Measurements from ENCODE around the gene CACNA1H. TPM values are rescaled to one million over a fixed set of nuclear protein-coding genes. Genes with fewer than 3 reads are reported as not detected.

CACNA1H gene
- total and polyA plus RNA-seq, 2 of the 8 experiments (the other 6 are each of a cell fraction or from before 2014, with no cell fraction given): 14.0 to 28.7 TPM

DNA sequence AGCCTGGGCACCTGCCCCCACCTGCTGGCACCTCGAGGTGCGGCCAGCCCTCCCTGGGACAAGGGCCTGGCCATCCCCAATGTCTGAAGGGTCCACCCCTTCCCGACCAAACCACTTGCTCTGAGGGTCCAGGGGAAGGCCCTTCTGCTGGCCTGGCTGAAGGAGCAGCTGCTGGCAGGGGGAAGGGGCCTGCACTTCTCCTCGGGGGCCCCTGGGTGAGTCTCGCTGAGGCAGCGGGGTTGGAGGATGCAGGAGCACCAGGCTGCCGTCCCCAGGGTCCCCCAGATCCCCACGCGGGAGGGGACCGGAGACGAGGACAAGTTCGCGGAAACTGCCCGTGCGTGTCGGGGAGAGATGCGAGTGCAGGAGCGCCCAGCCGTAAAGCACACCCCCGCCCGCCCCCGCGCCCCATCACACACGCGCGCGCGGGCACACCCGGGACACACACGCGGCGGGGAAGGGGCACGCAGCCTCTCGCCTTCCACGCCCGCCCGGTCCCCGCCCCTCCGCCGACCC lies 725 bp upstream of the CACNA1H start:
- Histone ChIP-seq H4K8ac (ENCODE audit: extremely low read depth, insufficient read depth, low read length) (peak overlapping the region; percentile 89), H2BK120ac (replicated peaks; ENCODE audit: low read depth, low read length) (no peak overlapping the region), H2BK20ac (ENCODE audit: low read length) (no peak overlapping the region), H4K5ac (ENCODE audit: insufficient read length, low read depth, low read length) (peak overlapping the region; percentile 33), H3K4me2 (ENCODE audit: insufficient read depth in 1 of 2, low read depth in 2 of 2, low read length in 2 of 2) (peak overlapping the region; percentile 43 to 71), H3K27me3 (replicated peaks in 1 of 4; ENCODE audit: control insufficient read depth in 3 of 4, extremely low read depth in 1 of 4, insufficient read depth in 3 of 4, low read length in 3 of 4) (peaks cover 0 to 4% (median 0%) of the 10 kb centered on the region in 4 experiments; a peak in 2 of 7 replicates), H3K4me1 (replicated peaks in 1 of 4; ENCODE audit: control insufficient read depth in 3 of 4, insufficient read depth in 4 of 4, low read length in 3 of 4) (peaks cover 0 to 14% (median 9%) of the 10 kb centered on the region in 4 experiments; a peak in 5 of 7 replicates), H3K9ac (replicated peaks in 1 of 4; ENCODE audit: extremely low read depth in 1 of 4, low read depth in 3 of 4, low read length in 3 of 4) (no peak overlapping the region), H2BK5ac (ENCODE audit: low read depth, low read length) (peak overlapping the region; percentile 60; the same call in 1 of the 2 replicates), H4K20me1 (replicated peaks in 1 of 2; ENCODE audit: control insufficient read depth in 1 of 2, insufficient read depth in 2 of 2, low read length in 2 of 2) (peaks cover 0 to 16% of the 10 kb centered on the region in 2 experiments), H3K14ac (ENCODE audit: insufficient read length) (no peak overlapping the region), H3K9me3 (ENCODE audit: insufficient read depth in 2 of 2, low read depth in 1 of 2, low read length in 1 of 2) (no peaks in the 10 kb centered on the region), H2BK15ac (ENCODE audit: low read length) (0 out of 2 replicates have a peak overlapping the region, but pooled peaks have one; percentile 81), H2AK5ac (ENCODE audit: low read depth, low read length) (no peak overlapping the region), H2BK12ac (ENCODE audit: low read depth, low read length) (peak overlapping the region; percentile 60; the same call in 1 of the 2 replicates), H2AFZ (ENCODE audit: low read length) (no peak overlapping the region), H3K56ac (replicated peaks; ENCODE audit: insufficient read length, low read depth, low read length) (no peak overlapping the region), H3K36me3 (ENCODE audit: control insufficient read depth in 2 of 4, insufficient read depth in 4 of 4, low read length in 3 of 4) (no peaks in the 10 kb centered on the region), H3K23me2 (ENCODE audit: low read depth, low read length) (peaks cover 3% of the 10 kb centered on the region; the same call in 1 of the 2 replicates), H3K79me1 (ENCODE audit: low read depth, low read length) (peaks cover 5% of the 10 kb centered on the region), H3K4me3 (ENCODE audit: extremely low read depth in 1 of 4, insufficient read depth in 2 of 4, low read depth in 3 of 4, low read length in 4 of 4) (peak overlapping the region; percentile 40 to 69 (median 44)), H3K79me2 (ENCODE audit: control insufficient read depth in 1 of 2, insufficient read depth in 2 of 2, low read length in 2 of 2) (peaks cover 0 to 23% of the 10 kb centered on the region in 2 experiments; a peak in 1 of 4 replicates), H3K18ac (ENCODE audit: extremely low read depth, low read length) (peak overlapping the region; percentile 71), H3K27ac (ENCODE audit: low read depth, low read length) (no peak overlapping the region), H4K91ac (replicated peaks; ENCODE audit: insufficient read length, low read length) (peak overlapping the region; percentile 96), H3K4ac (replicated peaks; ENCODE audit: insufficient read length, low read depth, low read length) (no peak overlapping the region), H3K23ac (ENCODE audit: insufficient read length) (no peak overlapping the region)
- WGBS, 2 experiments (ENCODE audit: extremely low coverage in 1 of 2, insufficient coverage in 1 of 2, insufficient read length in 1 of 2, insufficient replicate concordance in 2 of 2, low coverage in 1 of 2, low lambda C conversion rate in 2 of 2, missing lambda C conversion rate in 1 of 2): 12% methylated on average over 21 of the region's 40 CpGs; no CpG with 5 or more reads in 1 of the 2 experiments
- DNase-seq (ENCODE audit: low read depth in 1 of 2, low spot score in 2 of 2) (peak in 1 of 2 experiments; percentile 69), FAIRE-seq (no peak)
- ChIA-PET POLR2A (ENCODE audit: partially characterized antibody) (interaction anchor here (0.6 to 1.0 kb wide), 3 partner anchors 9 to 25 kb away, joined by 3 to 4 read pairs (median 3); no protein-coding TSS in a partner anchor), CTCF (ENCODE audit: partially characterized antibody) (interaction anchor here (0.7 to 2.0 kb wide), 5 partner anchors 15 to 149 kb away, joined by 3 to 5 read pairs (median 5); no protein-coding TSS in a partner anchor)
- TF ChIP-seq TBP (IDR thresholded peaks at IDR 0.05; ENCODE audit: low read depth, low read length) (no peak), KDM4A (IDR thresholded peaks at IDR 0.05; ENCODE audit: low read depth, low read length, severe bottlenecking) (peak; percentile 32), KDM5A (IDR thresholded peaks at IDR 0.05; ENCODE audit: low read length) (no peak), RBBP5 (IDR thresholded peaks at IDR 0.05; ENCODE audit: borderline replicate concordance, low read depth, low read length) (0 out of 2 replicates have a peak, but pooled peaks have one; percentile 60), JUND (IDR thresholded peaks at IDR 0.05; ENCODE audit: low read length) (0 out of 2 replicates have a peak, but pooled peaks have one; percentile 5), JUN (IDR thresholded peaks at IDR 0.05; ENCODE audit: low read depth, low read length) (no peak)
- TF ChIP-seq, protein P1, sequence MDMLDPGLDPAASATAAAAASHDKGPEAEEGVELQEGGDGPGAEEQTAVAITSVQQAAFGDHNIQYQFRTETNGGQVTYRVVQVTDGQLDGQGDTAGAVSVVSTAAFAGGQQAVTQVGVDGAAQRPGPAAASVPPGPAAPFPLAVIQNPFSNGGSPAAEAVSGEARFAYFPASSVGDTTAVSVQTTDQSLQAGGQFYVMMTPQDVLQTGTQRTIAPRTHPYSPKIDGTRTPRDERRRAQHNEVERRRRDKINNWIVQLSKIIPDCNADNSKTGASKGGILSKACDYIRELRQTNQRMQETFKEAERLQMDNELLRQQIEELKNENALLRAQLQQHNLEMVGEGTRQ (IDR thresholded peaks at IDR 0.05; ENCODE audit: low read length): no peak
- TF ChIP-seq, protein P2, sequence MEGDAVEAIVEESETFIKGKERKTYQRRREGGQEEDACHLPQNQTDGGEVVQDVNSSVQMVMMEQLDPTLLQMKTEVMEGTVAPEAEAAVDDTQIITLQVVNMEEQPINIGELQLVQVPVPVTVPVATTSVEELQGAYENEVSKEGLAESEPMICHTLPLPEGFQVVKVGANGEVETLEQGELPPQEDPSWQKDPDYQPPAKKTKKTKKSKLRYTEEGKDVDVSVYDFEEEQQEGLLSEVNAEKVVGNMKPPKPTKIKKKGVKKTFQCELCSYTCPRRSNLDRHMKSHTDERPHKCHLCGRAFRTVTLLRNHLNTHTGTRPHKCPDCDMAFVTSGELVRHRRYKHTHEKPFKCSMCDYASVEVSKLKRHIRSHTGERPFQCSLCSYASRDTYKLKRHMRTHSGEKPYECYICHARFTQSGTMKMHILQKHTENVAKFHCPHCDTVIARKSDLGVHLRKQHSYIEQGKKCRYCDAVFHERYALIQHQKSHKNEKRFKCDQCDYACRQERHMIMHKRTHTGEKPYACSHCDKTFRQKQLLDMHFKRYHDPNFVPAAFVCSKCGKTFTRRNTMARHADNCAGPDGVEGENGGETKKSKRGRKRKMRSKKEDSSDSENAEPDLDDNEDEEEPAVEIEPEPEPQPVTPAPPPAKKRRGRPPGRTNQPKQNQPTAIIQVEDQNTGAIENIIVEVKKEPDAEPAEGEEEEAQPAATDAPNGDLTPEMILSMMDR (IDR thresholded peaks at IDR 0.05; ENCODE audit: control extremely low read depth in 1 of 3, insufficient read depth in 1 of 3, low read depth in 1 of 3, low read length in 3 of 3): no peak
